ENCODE measurements around the gene INPPL1.
A peak's percentile ranks its signal among the peaks of the same experiment; 100 is the strongest.
"Not testable (repeated sequence)": the region's sequence is repeated elsewhere in the genome, so short reads cannot be mapped to it uniquely, and the experiment has no call there.

Gene INPPL1, protein sequence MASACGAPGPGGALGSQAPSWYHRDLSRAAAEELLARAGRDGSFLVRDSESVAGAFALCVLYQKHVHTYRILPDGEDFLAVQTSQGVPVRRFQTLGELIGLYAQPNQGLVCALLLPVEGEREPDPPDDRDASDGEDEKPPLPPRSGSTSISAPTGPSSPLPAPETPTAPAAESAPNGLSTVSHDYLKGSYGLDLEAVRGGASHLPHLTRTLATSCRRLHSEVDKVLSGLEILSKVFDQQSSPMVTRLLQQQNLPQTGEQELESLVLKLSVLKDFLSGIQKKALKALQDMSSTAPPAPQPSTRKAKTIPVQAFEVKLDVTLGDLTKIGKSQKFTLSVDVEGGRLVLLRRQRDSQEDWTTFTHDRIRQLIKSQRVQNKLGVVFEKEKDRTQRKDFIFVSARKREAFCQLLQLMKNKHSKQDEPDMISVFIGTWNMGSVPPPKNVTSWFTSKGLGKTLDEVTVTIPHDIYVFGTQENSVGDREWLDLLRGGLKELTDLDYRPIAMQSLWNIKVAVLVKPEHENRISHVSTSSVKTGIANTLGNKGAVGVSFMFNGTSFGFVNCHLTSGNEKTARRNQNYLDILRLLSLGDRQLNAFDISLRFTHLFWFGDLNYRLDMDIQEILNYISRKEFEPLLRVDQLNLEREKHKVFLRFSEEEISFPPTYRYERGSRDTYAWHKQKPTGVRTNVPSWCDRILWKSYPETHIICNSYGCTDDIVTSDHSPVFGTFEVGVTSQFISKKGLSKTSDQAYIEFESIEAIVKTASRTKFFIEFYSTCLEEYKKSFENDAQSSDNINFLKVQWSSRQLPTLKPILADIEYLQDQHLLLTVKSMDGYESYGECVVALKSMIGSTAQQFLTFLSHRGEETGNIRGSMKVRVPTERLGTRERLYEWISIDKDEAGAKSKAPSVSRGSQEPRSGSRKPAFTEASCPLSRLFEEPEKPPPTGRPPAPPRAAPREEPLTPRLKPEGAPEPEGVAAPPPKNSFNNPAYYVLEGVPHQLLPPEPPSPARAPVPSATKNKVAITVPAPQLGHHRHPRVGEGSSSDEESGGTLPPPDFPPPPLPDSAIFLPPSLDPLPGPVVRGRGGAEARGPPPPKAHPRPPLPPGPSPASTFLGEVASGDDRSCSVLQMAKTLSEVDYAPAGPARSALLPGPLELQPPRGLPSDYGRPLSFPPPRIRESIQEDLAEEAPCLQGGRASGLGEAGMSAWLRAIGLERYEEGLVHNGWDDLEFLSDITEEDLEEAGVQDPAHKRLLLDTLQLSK

GRCh38 chr11:72224564-72225410, at the start of gene INPPL1:
INPPL1 (plus strand) TSS chr11:72224767; CDS start chr11:72224985, 218 bp downstream.
- peaks cover 26% of the 10 kb centered on the region for H3K4me1 Mint-ChIP-seq (ENCODE audit: low read depth)
- peaks cover 36% of the 10 kb centered on the region for H3K36me3 Mint-ChIP-seq (ENCODE audit: low read depth)
- no peaks in the 10 kb centered on the region for H3K27me3 Mint-ChIP-seq
- DNase-seq, result peak; percentile 68
- H3K27ac Mint-ChIP-seq, result peak within 1 kb of the TSS; percentile 90
- no peaks in the 10 kb centered on the region for H3K9me3 Mint-ChIP-seq
- H3K4me3 Mint-ChIP-seq, result peak within 1 kb of the TSS; percentile 91

GRCh38 chr11:72177656-72178055, 46.9 kb upstream of the INPPL1 start:
- Mint-ChIP-seq H3K27ac (no peak overlapping the region), H3K4me1 (ENCODE audit: low read depth) (peaks cover 10% of the 10 kb centered on the region), H3K36me3 (ENCODE audit: low read depth) (no peaks in the 10 kb centered on the region), H3K27me3 (peaks cover 11% of the 10 kb centered on the region), H3K4me3 (no peak overlapping the region), H3K9me3 (no peaks in the 10 kb centered on the region)
- no peak for DNase-seq

DNA sequence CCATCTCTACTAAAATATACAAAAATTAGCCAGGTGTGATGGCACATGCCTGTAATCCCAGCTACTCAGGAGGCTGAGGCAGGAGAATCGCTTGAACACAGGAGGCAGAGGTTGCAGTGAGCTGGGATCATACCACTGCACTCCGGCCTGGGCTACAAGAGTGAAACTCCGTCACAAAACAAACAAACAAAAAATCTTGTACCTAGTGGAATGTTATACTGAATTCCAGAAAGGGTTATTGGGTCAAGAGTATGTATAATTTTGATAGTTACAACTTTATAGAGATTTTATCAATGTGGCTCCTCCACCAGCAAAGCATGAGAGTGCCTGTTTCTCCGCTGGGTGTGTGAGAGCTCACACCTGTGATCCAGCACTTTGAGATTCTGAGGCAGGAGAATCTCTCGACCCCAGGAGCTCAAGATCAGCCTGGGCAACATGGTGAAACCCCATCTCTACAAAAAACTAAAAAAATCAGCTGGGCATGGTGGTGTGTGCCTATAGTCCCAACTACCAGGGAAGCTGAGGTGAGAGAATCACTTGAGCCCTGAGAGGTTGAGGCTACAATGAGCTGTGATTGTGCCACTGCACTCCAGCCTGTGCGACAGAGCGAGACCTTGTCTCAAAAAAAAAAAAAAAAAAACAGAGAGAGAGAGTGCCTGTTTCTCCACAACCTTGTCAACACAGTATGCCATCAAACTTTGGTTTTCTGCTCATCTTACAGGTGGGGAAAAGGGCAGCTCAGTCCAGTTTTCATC, 45.3 kb upstream of the INPPL1 start:
- Mint-ChIP-seq H3K27me3 (peaks cover 18% of the 10 kb centered on the region), H3K27ac (no peak overlapping the region), H3K9me3 (no peaks in the 10 kb centered on the region), H3K36me3 (ENCODE audit: low read depth) (no peaks in the 10 kb centered on the region), H3K4me1 (ENCODE audit: low read depth) (peaks cover 13% of the 10 kb centered on the region), H3K4me3 (no peak overlapping the region)
- no peak for DNase-seq

DNA sequence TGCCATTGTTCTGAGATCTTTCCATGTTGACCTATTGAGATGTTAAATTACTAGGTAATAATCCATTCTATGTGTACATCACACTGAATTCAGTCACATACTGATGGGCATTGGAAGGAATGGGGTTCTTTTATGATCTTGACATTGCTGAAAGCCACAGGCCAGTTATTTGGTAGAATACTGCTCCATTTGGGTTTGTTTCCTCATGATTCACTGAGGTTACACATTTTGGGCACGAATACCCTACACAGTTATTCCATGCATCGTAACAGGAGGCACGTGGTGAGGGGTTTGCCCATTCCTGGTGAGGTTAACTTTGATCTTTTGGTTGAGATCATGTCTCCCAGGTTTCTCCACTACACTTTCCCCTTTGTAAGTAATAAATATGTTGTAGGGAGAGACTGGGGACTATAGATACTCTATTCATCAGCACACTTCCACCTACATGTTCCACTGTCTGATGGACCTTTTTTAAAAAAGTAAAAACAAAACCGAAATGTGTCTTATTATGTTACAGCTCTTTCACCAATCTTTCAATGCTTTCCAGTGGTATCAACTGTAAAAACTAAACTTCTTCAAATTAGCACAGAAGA, 44.7 kb upstream of the INPPL1 start:
- peaks cover 13% of the 10 kb centered on the region for H3K4me1 Mint-ChIP-seq (ENCODE audit: low read depth)
- H3K27ac Mint-ChIP-seq, result peak overlapping the region; percentile 20
- H3K27me3 Mint-ChIP-seq, result peaks cover 18% of the 10 kb centered on the region
- DNase-seq, result no peak
- no peak overlapping the region for H3K4me3 Mint-ChIP-seq
- H3K9me3 Mint-ChIP-seq, result no peaks in the 10 kb centered on the region
- H3K36me3 Mint-ChIP-seq (ENCODE audit: low read depth), result no peaks in the 10 kb centered on the region

- H3K27ac Mint-ChIP-seq, result not testable (repeated sequence)
Observed at GRCh38 chr11:72180892-72181552, 43.5 kb upstream of the INPPL1 start.

GRCh38 chr11:72181553-72181958, 43.0 kb upstream of the INPPL1 start:
- H3K27ac Mint-ChIP-seq; H3K9me3 Mint-ChIP-seq; H3K4me3 Mint-ChIP-seq; H3K36me3 Mint-ChIP-seq (ENCODE audit: low read depth); DNase-seq: not testable (repeated sequence)
- peaks cover 13% of the 10 kb centered on the region for H3K4me1 Mint-ChIP-seq (ENCODE audit: low read depth)
- H3K27me3 Mint-ChIP-seq, result peaks cover 18% of the 10 kb centered on the region

More at GRCh38 chr11:72180892-72181552, 43.5 kb upstream of the INPPL1 start:
- H3K4me1 Mint-ChIP-seq (ENCODE audit: low read depth), result peaks cover 13% of the 10 kb centered on the region
- H3K27me3 Mint-ChIP-seq, result peaks cover 18% of the 10 kb centered on the region
- not testable (repeated sequence) for DNase-seq; H3K4me3 Mint-ChIP-seq; H3K9me3 Mint-ChIP-seq; H3K36me3 Mint-ChIP-seq (ENCODE audit: low read depth)

DNA sequence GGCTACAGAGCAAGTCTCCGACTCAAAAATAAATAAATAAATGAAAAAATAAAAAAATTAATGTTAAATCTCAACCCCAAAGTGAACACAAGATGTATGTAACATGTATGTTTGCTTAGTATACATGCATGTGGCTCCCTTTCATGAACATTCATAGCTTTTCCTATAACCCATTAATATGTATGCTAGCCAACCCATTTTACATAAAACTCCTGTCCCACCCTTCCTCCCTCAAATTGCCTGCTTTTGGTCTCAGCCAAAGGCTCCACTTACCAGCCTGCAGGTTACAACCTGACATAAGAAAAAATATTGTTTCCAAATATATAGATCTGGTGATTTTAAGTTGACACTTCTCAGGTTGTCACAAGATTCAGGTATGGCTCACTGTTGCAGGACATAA, 36.3 kb upstream of the INPPL1 start:
- Mint-ChIP-seq H3K4me3 (no peak overlapping the region), H3K27ac (no peak overlapping the region), H3K4me1 (ENCODE audit: low read depth) (peaks cover 3% of the 10 kb centered on the region), H3K27me3 (peaks cover 4% of the 10 kb centered on the region), H3K36me3 (ENCODE audit: low read depth) (no peaks in the 10 kb centered on the region), H3K9me3 (no peaks in the 10 kb centered on the region)
- no peak for DNase-seq

- Mint-ChIP-seq H3K36me3 (ENCODE audit: low read depth) (no peaks in the 10 kb centered on the region), H3K4me3 (no peak overlapping the region), H3K9me3 (no peaks in the 10 kb centered on the region), H3K27me3 (no peaks in the 10 kb centered on the region), H3K4me1 (ENCODE audit: low read depth) (no peaks in the 10 kb centered on the region), H3K27ac (no peak overlapping the region)
- no peak for DNase-seq
Observed at GRCh38 chr11:72189455-72190250, 34.9 kb upstream of the INPPL1 start.

- Mint-ChIP-seq H3K4me1 (ENCODE audit: low read depth) (no peaks in the 10 kb centered on the region), H3K27me3 (no peaks in the 10 kb centered on the region), H3K36me3 (ENCODE audit: low read depth) (no peaks in the 10 kb centered on the region), H3K27ac (no peak overlapping the region), H3K4me3 (no peak overlapping the region), H3K9me3 (no peaks in the 10 kb centered on the region)
- no peak for DNase-seq
Observed at GRCh38 chr11:72190631-72191071, 33.9 kb upstream of the INPPL1 start.

DNA sequence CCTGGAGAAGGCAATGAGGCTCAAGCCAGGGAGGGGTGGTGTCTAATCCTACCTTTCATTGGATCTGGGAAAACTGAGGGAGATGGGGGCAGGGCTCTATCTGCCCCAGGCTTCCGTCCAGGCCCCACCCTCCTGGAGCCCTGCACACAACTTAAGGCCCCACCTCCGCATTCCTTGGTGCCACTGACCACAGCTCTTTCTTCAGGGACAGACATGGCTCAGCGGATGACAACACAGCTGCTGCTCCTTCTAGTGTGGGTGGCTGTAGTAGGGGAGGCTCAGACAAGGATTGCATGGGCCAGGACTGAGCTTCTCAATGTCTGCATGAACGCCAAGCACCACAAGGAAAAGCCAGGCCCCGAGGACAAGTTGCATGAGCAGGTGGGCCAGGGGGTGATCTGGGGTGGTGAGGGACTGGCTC, 32.6 kb upstream of the INPPL1 start, which contains the start of gene FOLR1:
Gene FOLR1 (plus strand): TSS at position 180 of the 421 bp plus-strand sequence. CDS start 34 bp downstream, at position 214.
- no peak within 1 kb of the TSS for H3K27ac Mint-ChIP-seq
- no peaks in the 10 kb centered on the region for H3K36me3 Mint-ChIP-seq (ENCODE audit: low read depth)
- no peak for DNase-seq
- H3K27me3 Mint-ChIP-seq, result no peaks in the 10 kb centered on the region
- no peaks in the 10 kb centered on the region for H3K4me1 Mint-ChIP-seq (ENCODE audit: low read depth)
- no peaks in the 10 kb centered on the region for H3K9me3 Mint-ChIP-seq
- H3K4me3 Mint-ChIP-seq, result no peak within 1 kb of the TSS

GRCh38 chr11:72195518-72196270, 28.9 kb upstream of the INPPL1 start:
- Mint-ChIP-seq H3K36me3 (ENCODE audit: low read depth) (no peaks in the 10 kb centered on the region), H3K27ac (no peak overlapping the region), H3K4me3 (no peak overlapping the region), H3K9me3 (no peaks in the 10 kb centered on the region), H3K27me3 (no peaks in the 10 kb centered on the region), H3K4me1 (ENCODE audit: low read depth) (no peaks in the 10 kb centered on the region)
- no peak for DNase-seq
